Measurements from ENCODE around the gene ZDHHC20.

DNA sequence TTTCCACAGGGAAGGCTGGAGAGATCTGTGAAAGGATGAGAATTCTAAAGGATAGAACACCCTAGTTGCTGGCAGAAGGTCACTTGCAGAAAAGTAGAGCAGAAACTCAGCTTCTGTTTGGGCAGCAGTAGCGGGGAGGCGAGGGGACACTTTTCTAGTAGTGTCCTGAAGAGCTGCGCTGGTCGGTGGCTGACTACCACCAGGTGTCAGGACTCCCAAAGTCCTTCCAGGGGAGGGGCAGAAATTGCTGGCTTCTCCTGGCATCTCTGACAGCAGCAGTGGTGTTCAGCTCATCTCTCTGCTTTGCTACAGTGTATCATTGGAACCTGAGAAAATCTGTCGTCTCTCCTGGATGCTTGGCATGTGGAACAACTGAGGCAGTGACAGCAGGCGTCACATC, 120.9 kb downstream of the ZDHHC20 start:
- TF ChIP-seq CHD4 (IDR thresholded peaks at IDR 0.05; ENCODE audit: borderline replicate concordance, low read length) (no peak), SP1 (IDR thresholded peaks at IDR 0.05) (no peak), SP1 (CRISPR knock-in tag; IDR thresholded peaks at IDR 0.05) (no peak), ETV6 (CRISPR knock-in tag; conservative IDR thresholded peaks at IDR 0.05) (no peak)
- TF ChIP-seq, protein P1, sequence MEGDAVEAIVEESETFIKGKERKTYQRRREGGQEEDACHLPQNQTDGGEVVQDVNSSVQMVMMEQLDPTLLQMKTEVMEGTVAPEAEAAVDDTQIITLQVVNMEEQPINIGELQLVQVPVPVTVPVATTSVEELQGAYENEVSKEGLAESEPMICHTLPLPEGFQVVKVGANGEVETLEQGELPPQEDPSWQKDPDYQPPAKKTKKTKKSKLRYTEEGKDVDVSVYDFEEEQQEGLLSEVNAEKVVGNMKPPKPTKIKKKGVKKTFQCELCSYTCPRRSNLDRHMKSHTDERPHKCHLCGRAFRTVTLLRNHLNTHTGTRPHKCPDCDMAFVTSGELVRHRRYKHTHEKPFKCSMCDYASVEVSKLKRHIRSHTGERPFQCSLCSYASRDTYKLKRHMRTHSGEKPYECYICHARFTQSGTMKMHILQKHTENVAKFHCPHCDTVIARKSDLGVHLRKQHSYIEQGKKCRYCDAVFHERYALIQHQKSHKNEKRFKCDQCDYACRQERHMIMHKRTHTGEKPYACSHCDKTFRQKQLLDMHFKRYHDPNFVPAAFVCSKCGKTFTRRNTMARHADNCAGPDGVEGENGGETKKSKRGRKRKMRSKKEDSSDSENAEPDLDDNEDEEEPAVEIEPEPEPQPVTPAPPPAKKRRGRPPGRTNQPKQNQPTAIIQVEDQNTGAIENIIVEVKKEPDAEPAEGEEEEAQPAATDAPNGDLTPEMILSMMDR (CRISPR knock-in tag; IDR thresholded peaks at IDR 0.05), result peak; percentile 59
